DND-41 (cell line): ENCODE results near the gene ARHGAP26.

Source experiments
- EZH2 ChIP-seq: IDR thresholded peaks from 3 replicates; pipeline ENCODE4 v1.6.1; 2012; ENCODE audit warnings: borderline replicate concordance, low read depth, mild to moderate bottlenecking, moderate library complexity, low read length, inconsistent platforms; ENCODE audit not compliant: severe bottlenecking
- TF ChIP-seq, protein P1 (sequence below): IDR thresholded peaks from 2 replicates; pipeline ENCODE4 v1.5.1; 2012; ENCODE audit warnings: borderline replicate concordance, low read length, moderate library complexity, mild to moderate bottlenecking; ENCODE audit not compliant: poor library complexity, severe bottlenecking; ENCODE audit errors: extremely low read depth

- TF ChIP-seq EZH2, result no peak
- TF ChIP-seq, protein P1, sequence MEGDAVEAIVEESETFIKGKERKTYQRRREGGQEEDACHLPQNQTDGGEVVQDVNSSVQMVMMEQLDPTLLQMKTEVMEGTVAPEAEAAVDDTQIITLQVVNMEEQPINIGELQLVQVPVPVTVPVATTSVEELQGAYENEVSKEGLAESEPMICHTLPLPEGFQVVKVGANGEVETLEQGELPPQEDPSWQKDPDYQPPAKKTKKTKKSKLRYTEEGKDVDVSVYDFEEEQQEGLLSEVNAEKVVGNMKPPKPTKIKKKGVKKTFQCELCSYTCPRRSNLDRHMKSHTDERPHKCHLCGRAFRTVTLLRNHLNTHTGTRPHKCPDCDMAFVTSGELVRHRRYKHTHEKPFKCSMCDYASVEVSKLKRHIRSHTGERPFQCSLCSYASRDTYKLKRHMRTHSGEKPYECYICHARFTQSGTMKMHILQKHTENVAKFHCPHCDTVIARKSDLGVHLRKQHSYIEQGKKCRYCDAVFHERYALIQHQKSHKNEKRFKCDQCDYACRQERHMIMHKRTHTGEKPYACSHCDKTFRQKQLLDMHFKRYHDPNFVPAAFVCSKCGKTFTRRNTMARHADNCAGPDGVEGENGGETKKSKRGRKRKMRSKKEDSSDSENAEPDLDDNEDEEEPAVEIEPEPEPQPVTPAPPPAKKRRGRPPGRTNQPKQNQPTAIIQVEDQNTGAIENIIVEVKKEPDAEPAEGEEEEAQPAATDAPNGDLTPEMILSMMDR, result no peak
Observed at GRCh38 chr5:143204474-143205246, 434.5 kb downstream of the ARHGAP26 start.
